ELR (cell line): ENCODE measurements around the gene SLC35B3.

Source experiments
- DNase-seq: peaks from one replicate; pipeline ENCODE4 v3.0.0-alpha.2; 2015; ENCODE audit warnings: low read depth

Gene SLC35B3

DNA sequence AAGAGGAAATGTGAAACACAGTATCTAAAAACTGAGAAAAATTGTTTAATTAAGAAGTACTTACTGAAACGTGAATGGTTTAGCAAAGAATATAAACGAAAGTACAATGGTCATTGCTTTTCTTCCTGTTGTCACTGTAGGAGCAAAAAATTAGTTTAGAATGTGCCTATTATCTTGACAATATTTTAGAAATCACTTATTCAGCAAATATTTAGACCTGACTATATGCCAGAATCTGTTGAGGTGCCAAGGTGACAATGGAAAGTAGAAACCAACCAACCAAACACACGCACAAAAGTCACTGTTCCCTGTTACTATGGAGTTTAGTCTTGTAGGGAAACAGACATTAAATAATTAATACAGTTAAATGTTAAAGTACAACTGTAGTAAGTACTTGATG is 20.5 kb downstream of the SLC35B3 start:
- DNase-seq: no peak

DNA sequence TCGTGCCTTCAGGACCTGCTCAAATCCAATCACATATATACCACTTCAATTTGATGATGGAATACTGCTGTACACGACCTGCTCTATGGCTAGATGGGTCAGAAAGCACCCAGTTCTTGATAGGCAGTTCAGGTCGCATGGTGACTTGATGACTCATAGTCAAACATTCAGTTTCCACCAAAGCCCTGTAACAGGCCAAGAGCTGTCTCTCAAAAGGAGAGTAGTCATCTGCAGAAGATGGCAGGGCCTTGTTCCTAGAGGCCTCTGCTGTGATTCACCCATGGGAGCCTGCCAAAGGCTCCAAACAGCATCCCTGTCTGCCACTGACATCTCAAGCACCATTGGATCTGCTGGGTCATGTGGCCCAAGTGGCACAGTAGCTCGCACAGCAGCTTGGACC is 29.4 kb downstream of the SLC35B3 start:
- peak; percentile 10 for DNase-seq

DNA sequence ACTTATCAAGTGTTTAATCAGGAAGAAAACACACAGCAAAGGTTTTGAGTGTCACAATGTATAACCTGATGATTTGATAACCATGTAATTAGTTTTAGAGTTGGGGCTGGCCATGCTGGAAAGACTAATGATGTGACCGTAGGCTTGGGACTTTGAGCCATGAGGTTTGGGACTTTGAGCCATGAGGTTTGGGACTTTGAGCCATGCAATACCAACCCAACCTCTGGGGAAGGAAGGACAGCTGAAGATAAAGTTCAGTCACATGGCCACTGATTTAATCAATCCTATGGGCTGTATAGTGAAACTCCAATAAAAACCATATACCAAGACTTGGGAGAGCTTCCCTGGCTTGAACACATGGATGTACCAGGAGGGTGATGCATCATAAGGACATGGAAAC is 32.8 kb downstream of the SLC35B3 start:
- no peak for DNase-seq

DNA sequence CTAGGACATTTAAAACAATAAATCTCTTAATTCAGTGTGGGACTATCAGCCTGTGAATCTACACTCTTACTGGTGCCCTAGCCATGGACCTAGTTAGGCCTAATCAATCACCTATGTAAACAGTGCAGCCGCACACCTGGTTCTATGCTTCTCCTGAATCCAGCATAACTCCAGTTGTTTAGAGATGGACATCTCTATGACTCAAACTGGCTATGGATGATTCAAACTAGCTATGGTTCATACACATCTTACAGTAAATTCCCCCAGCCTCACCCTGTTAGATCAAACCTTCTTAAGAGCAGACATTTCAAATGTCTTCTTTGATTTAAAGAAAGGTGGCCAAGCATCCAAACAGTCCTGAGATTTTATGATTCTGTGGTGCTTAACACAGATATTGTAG is 34.7 kb downstream of the SLC35B3 start:
- peak; percentile 1 for DNase-seq

DNA sequence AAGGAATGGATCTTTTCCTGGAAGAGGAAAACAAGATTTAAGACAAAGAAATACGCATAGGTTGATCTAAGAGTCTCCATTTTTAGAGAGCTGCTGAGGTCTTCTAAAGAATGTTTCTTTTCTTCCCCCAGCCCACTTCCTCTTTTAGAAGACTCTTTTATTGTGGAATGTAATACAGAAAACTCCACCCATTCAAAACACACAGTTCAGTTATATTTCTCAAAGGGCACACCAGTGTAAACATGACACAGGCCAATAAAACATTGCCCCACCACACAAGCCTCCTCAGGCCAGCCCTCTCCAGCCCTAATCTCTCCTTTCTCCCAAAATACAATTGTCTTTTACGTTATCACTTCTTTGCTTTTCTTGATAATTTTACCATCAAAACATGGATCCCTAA is 42.8 kb downstream of the SLC35B3 start:
- no peak for DNase-seq

GRCh38 chr6:8391934-8392333 is 43.4 kb downstream of the SLC35B3 start:
- DNase-seq: no peak

GRCh38 chr6:8389036-8389818 is 46.1 kb downstream of the SLC35B3 start:
- no peak for DNase-seq

- DNase-seq: no peak
Measured at GRCh38 chr6:8387942-8388437, 47.4 kb downstream of the SLC35B3 start.

DNA sequence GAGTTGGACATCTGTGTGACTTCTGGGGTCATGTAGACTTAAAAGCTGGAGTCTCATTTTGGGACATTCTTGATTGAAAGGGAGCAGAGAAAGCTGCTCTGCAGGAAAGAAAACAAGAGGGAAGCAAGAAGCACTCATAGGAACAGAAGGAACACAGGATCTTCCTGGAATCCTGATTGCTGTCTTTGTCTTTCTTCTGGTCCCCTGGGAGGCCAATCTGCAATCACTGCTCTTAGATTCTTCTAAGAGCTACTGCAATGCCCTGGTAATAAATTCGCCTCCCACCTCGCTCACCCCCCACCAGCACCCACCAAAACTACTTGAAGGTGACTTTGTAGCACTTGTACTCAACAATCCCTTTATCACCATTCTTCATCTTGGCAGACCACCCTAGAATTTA is 51.8 kb downstream of the SLC35B3 start:
- no peak for DNase-seq

DNA sequence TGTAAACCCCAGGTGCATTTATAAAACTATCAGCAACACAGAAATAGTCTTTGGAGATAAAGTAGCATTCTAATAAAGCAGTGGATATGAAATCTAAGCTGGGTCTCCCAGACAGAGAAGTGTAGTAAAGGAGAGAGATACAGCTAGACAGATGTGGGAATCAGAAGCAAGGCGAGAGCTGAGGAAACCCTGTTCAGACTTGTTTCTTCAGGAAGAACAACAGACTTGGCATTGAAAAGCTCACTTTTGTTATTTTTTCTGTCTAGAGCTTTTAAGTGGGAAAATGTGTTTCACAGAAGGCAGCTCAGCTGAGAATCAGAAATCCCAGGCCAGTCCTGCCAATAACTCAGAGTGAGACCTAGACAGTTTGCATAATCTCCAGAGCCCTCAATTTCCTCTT is 52.9 kb downstream of the SLC35B3 start:
- DNase-seq: no peak

DNA sequence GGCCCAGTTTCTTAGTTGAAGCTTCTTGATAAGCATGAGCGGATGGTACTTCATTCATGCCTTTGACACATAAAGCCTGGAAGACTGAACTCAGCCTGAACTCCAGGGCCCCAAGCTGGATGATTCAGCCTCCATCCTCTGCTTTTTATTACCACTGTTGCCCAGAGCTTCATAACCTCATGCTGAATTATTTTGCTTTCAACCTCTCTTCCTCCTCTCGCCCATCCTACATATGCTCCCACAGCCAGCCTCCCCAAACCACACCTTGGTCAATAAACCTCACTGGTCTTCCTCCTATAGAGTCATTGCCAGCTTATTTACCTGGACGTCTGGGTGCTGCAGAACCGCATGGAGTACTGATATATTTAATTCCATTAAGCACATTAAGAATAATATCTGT is 59.4 kb downstream of the SLC35B3 start:
- no peak for DNase-seq
